HepG2 (cell line): ENCODE data around the gene CEP20. TPM values are rescaled to one million over a fixed set of nuclear protein-coding genes. Genes with fewer than 3 reads are reported as not detected.
"Not testable (repeated sequence)": the region's sequence is repeated elsewhere in the genome, so short reads cannot be mapped to it uniquely, and the experiment has no call there.

ENCODE experiments used
- ATAC-seq: fragments of 200-7000 bp; cut with Tn5 transposase; 3 replicates; pipeline ENCODE4 v1.9.1; 2020; ENCODE audit warnings: mild to moderate bottlenecking, moderate library complexity
- BruUV-seq: library from RNA; stranded (reverse); fragments of 400-500 nt; replicated peaks from 2 replicates; lab custom pipeline; 2021; lab: Mats Ljungman, UMichigan
- CTCF ChIA-PET: fragments of 300-600 bp; formaldehyde crosslinking; extraction: SDS; loops from one replicate; lab custom pipeline; 2021; ENCODE audit warnings: low total read pairs, inconsistent platforms, low intra/inter-chr PET ratio; lab: Yijun Ruan, JAX
- POLR2A ChIA-PET: fragments of 350-600 bp; sonication (Branson Sonifier 250); formaldehyde crosslinking; loops from one replicate; lab custom pipeline; 2020; ENCODE audit warnings: antibody characterized with exemption, inconsistent platforms; lab: Yijun Ruan, JAX
- DNase-seq: peaks from one replicate; pipeline ENCODE4 v3.0.0-alpha.2; 2015; ENCODE audit warnings: low spot score
- FAIRE-seq: peaks from 3 replicates; lab custom pipeline; 2011; peaks lifted over from hg19 to GRCh38; lab: Jason Lieb, UNC
- H2AFZ ChIP-seq: one replicate; pipeline ENCODE4 v1.6.1; 2011; ENCODE audit warnings: low read length, inconsistent platforms
- H3K27ac ChIP-seq: fragments of 300-600 bp; 3 replicates; pipeline ENCODE4 v1.8.0; 2011; ENCODE audit warnings: mixed run types, mild to moderate bottlenecking, mixed read lengths, low read length, inconsistent platforms; ENCODE audit not compliant: insufficient read depth; ENCODE audit errors: extremely low read length
- H3K27me3 ChIP-seq, 2 experiments: fragments of 200-600 bp in 1 of 2; 2 replicates in 1 of 2; 3 replicates in 1 of 2; pipeline versions ENCODE4 v1.6.0 to v1.8.0; 2011; ENCODE audit warnings: low read length in 2 of 2, mild to moderate bottlenecking in 2 of 2, moderate library complexity in 2 of 2, inconsistent platforms in 1 of 2; ENCODE audit not compliant: insufficient read depth in 2 of 2, control insufficient read depth in 1 of 2
- H3K36me3 ChIP-seq, 2 experiments: fragments of 200-600 bp in 1 of 2; replicated peaks in 1 of 2; 2 replicates in 1 of 2; 3 replicates in 1 of 2; pipeline versions ENCODE4 v1.5.1 to v1.8.0; 2011; ENCODE audit warnings: low read length in 2 of 2, inconsistent platforms in 1 of 2; ENCODE audit not compliant: insufficient read depth in 2 of 2, control insufficient read depth in 1 of 2
- H3K4me1 ChIP-seq: 2 replicates; pipeline ENCODE4 v1.5.1; 2012; ENCODE audit warnings: low read length, inconsistent platforms; ENCODE audit not compliant: insufficient read depth
- H3K4me2 ChIP-seq: 2 replicates; pipeline ENCODE4 v1.6.0; 2011; ENCODE audit warnings: low read depth, low read length, inconsistent platforms
- H3K4me3 ChIP-seq, 3 experiments: fragments of 200-600 bp in 1 of 3; sonication (generic), shearing (Covaris generic) in 1 of 3; replicated peaks in 1 of 3; 2 replicates each; pipeline ENCODE4 v1.5.1; 2011 to 2016; ENCODE audit warnings: low read length in 3 of 3, inconsistent platforms in 2 of 3, low read depth in 2 of 3, mild to moderate bottlenecking in 2 of 3, control low read depth in 1 of 3, mixed read lengths in 1 of 3; ENCODE audit not compliant: insufficient read depth in 1 of 3
- H3K79me2 ChIP-seq: one replicate; pipeline ENCODE4 v1.6.1; 2011; ENCODE audit warnings: low read length, inconsistent platforms; ENCODE audit not compliant: insufficient read depth
- H3K9ac ChIP-seq: 2 replicates; pipeline ENCODE4 v1.6.0; 2011; ENCODE audit warnings: mild to moderate bottlenecking, low read depth, low read length, inconsistent platforms; ENCODE audit not compliant: insufficient read depth
- H3K9me3 ChIP-seq: 2 replicates; pipeline ENCODE4 v1.5.1; 2012; ENCODE audit warnings: mild to moderate bottlenecking, low read length
- H4K20me1 ChIP-seq: 2 replicates; pipeline ENCODE4 v1.6.0; 2011; ENCODE audit warnings: inconsistent platforms, mild to moderate bottlenecking, low read length, moderate library complexity; ENCODE audit not compliant: insufficient read depth
- ATF7 ChIP-seq, 2 experiments: fragments of 450-650 bp in 1 of 2; sonication (generic) in 1 of 2; formaldehyde crosslinking in 1 of 2; IDR thresholded peaks; 2 replicates each; pipeline versions ENCODE4 v1.4.0 to v1.6.1; 2016 to 2020; ENCODE audit warnings: antibody characterized with exemption in 1 of 2, mild to moderate bottlenecking in 1 of 2, missing genetic modification reagents in 1 of 2
- DNMT1 ChIP-seq: sonication (generic); formaldehyde crosslinking; IDR thresholded peaks from 2 replicates; pipeline ENCODE4 v1.5.1; 2020; ENCODE audit warnings: mild to moderate bottlenecking, missing genetic modification reagents
- PAF1 ChIP-seq: IDR thresholded peaks from 2 replicates; pipeline ENCODE4 v1.6.1; 2016; ENCODE audit warnings: missing genetic modification reagents, missing compliant biosample characterization
- POLR2AphosphoS2 ChIP-seq: IDR thresholded peaks from 2 replicates; pipeline ENCODE4 v1.6.1; 2011; ENCODE audit warnings: low read depth, low read length, improper control_type of control experiment
- TBP ChIP-seq: sonication (generic); formaldehyde crosslinking; IDR thresholded peaks from 2 replicates; pipeline ENCODE4 v1.5.0; 2020; ENCODE audit warnings: missing genetic modification reagents
- ZNF230 ChIP-seq: sonication (generic); formaldehyde crosslinking; IDR thresholded peaks from 2 replicates; pipeline ENCODE4 v1.4.0; 2020; ENCODE audit warnings: mild to moderate bottlenecking, missing genetic modification reagents
- ZNF34 ChIP-seq: sonication (generic); formaldehyde crosslinking; IDR thresholded peaks from 2 replicates; pipeline ENCODE4 v1.4.0; 2020; ENCODE audit warnings: mild to moderate bottlenecking, missing genetic modification reagents, borderline replicate concordance
- ZNF430 ChIP-seq: sonication (generic); formaldehyde crosslinking; IDR thresholded peaks from 2 replicates; pipeline ENCODE4 v1.9.0; 2021; ENCODE audit warnings: mild to moderate bottlenecking, missing genetic modification reagents
- WGBS: methylation state at CpG from one replicate; pipeline ENCODE4 v1.1.6; 2017; ENCODE audit warnings: low lambda C conversion rate; 5-methylcytosine and 5-hydroxymethylcytosine counted together
- in situ Hi-C: cut with HindIII; loops from 2 replicates; pipeline ENCODE4 v1.10.0; 2017; ENCODE audit warnings: low pct_unique_long_range_greater_than_20kb; ENCODE audit not compliant: extremely low pct_ligation_motif_present
- intact Hi-C: fragments of 100-400 bp; cut with micrococcal nuclease; formaldehyde crosslinking; loops from one replicate; pipeline ENCODE4 v1.10.0; 2022; ENCODE audit not compliant: unreplicated experiment
- polyA plus RNA-seq, 8 experiments: library from polyadenylated mRNA; depleted of rRNA in 3 of 8; stranded (reverse) in 7 of 8; unstranded in 1 of 8; fragments of >200 nt; fragmentation: Illumina TruSeq in 4 of 8; extraction: Trizol in 4 of 8; gene quantifications; 2 replicates each; pipeline versions ENCODE4 v1.2.1 to v1.2.3, GENCODE V29; 2011 to 2016; ENCODE audit warnings: low read depth in 4 of 8, missing spikeins in 1 of 8, mixed read lengths in 1 of 8; ENCODE audit not compliant: insufficient read depth in 1 of 8
- total RNA-seq, 5 experiments: library from RNA; depleted of rRNA; stranded (reverse); fragments of >200 nt; fragmentation: Illumina TruSeq; extraction: Trizol; gene quantifications; 2 replicates each; pipeline ENCODE4 v1.2.3, GENCODE V29; 2016; ENCODE audit warnings: low read depth in 1 of 5
- TF ChIP-seq, protein P1 (sequence below): sonication (generic); formaldehyde crosslinking; IDR thresholded peaks from 2 replicates; pipeline ENCODE4 v1.5.1; 2020; ENCODE audit warnings: missing genetic modification reagents, mild to moderate bottlenecking, borderline replicate concordance
- TF ChIP-seq, protein P2 (sequence below): sonication (generic); formaldehyde crosslinking; conservative IDR thresholded peaks from 2 replicates; pipeline ENCODE4 v1.4.0; 2020; ENCODE audit warnings: missing genetic modification reagents
- TF ChIP-seq, protein P3 (sequence below): sonication (generic); formaldehyde crosslinking; IDR thresholded peaks from 2 replicates; pipeline ENCODE4 v1.4.0; 2020; ENCODE audit warnings: mild to moderate bottlenecking, missing genetic modification reagents
- TF ChIP-seq, protein P4 (sequence below): IDR thresholded peaks from 2 replicates; pipeline ENCODE4 v1.6.1; 2016; ENCODE audit warnings: missing compliant biosample characterization, missing genetic modification reagents, borderline replicate concordance

The CEP20 gene
- total and polyA plus RNA-seq, 2 of the 13 experiments (the other 11 are each of a cell fraction or from before 2014, with no cell fraction given), result 53.0 to 54.1 TPM

DNA sequence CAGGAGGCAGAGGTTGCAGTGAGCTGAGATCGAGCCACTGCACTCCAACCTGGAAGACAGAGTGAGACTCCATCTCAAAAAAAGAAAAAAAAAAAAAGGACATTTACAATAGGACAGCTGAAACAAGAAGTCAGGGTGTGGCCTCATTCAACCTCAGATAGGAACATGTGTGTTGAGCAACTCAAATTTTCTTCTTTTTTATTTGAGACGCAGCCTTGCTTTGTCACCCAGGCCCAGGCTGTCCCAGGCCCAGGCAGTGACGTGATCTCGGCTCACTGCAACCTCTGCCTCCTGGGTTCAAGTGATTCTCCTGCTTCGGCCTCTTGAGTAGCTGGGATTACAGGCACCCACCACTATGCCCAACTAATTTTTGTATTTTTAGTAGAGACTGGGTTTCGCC, 48.4 kb upstream of the CEP20 start:
- H2AFZ ChIP-seq, H3K79me2 ChIP-seq, CTCF ChIA-PET, ATAC-seq, H3K4me1 ChIP-seq, H3K9me3 ChIP-seq, BruUV-seq, POLR2A ChIA-PET, H3K36me3 ChIP-seq, H4K20me1 ChIP-seq, H3K9ac ChIP-seq, H3K27ac ChIP-seq, intact Hi-C loops, H3K27me3 ChIP-seq, FAIRE-seq, H3K4me3 ChIP-seq, DNase-seq, H3K4me2 ChIP-seq, in situ Hi-C loops: not testable (repeated sequence)
- WGBS, result 71% methylated on average over 6 of the region's 6 CpGs

DNA sequence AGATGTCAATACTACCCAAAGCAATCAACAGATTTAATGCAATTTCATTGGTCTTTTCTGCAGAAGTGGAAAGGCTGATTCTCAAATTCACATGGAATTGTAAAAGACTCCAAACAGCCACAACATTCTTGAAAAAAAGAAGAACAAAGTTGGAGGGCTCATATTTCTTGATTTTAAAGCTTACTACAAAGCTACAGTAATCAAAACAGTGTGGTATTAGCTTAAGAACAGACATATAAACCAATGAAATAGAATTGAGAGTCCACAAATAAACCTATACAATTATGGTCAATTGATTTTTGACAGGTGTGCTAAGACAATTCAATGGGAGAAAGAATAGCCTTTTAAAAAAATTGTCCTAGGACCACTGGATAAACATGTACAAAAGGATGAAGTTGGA, 46.6 kb upstream of the CEP20 start:
- in situ Hi-C loops, result no loop called here
- H3K27ac ChIP-seq, result no peak overlapping the region
- no peak overlapping the region for H3K4me3 ChIP-seq
- BruUV-seq, result no TSS peak
- no peaks in the 10 kb centered on the region for H3K36me3 ChIP-seq
- ATAC-seq (no peak), FAIRE-seq (no peak), DNase-seq (no peak)
- no peak overlapping the region for H3K4me2 ChIP-seq
- H3K9ac ChIP-seq, result no peak overlapping the region
- 0 out of 2 replicates have a peak, but pooled peaks cover 4% of the 10 kb centered on the region for H3K9me3 ChIP-seq
- no peaks in the 10 kb centered on the region for H3K27me3 ChIP-seq
- intact Hi-C loops, result no loop called here
- peaks cover 4% of the 10 kb centered on the region; the same call in 1 of the 2 replicates for H3K4me1 ChIP-seq
- H4K20me1 ChIP-seq, result no peaks in the 10 kb centered on the region
- H3K79me2 ChIP-seq, result no peaks in the 10 kb centered on the region
- CTCF ChIA-PET, result no interaction called here
- POLR2A ChIA-PET, result no interaction called here
- no peak overlapping the region for H2AFZ ChIP-seq
- TF ChIP-seq PAF1, result no peak
- TF ChIP-seq, protein P1, sequence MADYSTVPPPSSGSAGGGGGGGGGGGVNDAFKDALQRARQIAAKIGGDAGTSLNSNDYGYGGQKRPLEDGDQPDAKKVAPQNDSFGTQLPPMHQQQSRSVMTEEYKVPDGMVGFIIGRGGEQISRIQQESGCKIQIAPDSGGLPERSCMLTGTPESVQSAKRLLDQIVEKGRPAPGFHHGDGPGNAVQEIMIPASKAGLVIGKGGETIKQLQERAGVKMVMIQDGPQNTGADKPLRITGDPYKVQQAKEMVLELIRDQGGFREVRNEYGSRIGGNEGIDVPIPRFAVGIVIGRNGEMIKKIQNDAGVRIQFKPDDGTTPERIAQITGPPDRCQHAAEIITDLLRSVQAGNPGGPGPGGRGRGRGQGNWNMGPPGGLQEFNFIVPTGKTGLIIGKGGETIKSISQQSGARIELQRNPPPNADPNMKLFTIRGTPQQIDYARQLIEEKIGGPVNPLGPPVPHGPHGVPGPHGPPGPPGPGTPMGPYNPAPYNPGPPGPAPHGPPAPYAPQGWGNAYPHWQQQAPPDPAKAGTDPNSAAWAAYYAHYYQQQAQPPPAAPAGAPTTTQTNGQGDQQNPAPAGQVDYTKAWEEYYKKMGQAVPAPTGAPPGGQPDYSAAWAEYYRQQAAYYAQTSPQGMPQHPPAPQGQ (CRISPR knock-in tag), result no peak
- TF ChIP-seq DNMT1, result no peak
- no peak for TF ChIP-seq ZNF34
- TF ChIP-seq, protein P2, sequence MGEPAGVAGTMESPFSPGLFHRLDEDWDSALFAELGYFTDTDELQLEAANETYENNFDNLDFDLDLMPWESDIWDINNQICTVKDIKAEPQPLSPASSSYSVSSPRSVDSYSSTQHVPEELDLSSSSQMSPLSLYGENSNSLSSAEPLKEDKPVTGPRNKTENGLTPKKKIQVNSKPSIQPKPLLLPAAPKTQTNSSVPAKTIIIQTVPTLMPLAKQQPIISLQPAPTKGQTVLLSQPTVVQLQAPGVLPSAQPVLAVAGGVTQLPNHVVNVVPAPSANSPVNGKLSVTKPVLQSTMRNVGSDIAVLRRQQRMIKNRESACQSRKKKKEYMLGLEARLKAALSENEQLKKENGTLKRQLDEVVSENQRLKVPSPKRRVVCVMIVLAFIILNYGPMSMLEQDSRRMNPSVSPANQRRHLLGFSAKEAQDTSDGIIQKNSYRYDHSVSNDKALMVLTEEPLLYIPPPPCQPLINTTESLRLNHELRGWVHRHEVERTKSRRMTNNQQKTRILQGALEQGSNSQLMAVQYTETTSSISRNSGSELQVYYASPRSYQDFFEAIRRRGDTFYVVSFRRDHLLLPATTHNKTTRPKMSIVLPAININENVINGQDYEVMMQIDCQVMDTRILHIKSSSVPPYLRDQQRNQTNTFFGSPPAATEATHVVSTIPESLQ (CRISPR knock-in tag), result no peak
- TF ChIP-seq ZNF230, result no peak
- TF ChIP-seq POLR2AphosphoS2, result no peak
- TF ChIP-seq, protein P3, sequence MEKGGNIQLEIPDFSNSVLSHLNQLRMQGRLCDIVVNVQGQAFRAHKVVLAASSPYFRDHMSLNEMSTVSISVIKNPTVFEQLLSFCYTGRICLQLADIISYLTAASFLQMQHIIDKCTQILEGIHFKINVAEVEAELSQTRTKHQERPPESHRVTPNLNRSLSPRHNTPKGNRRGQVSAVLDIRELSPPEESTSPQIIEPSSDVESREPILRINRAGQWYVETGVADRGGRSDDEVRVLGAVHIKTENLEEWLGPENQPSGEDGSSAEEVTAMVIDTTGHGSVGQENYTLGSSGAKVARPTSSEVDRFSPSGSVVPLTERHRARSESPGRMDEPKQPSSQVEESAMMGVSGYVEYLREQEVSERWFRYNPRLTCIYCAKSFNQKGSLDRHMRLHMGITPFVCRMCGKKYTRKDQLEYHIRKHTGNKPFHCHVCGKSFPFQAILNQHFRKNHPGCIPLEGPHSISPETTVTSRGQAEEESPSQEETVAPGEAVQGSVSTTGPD (CRISPR knock-in tag), result no peak
- no peak for TF ChIP-seq TBP (CRISPR knock-in tag)
- TF ChIP-seq ZNF430, result no peak
- TF ChIP-seq, protein P4, sequence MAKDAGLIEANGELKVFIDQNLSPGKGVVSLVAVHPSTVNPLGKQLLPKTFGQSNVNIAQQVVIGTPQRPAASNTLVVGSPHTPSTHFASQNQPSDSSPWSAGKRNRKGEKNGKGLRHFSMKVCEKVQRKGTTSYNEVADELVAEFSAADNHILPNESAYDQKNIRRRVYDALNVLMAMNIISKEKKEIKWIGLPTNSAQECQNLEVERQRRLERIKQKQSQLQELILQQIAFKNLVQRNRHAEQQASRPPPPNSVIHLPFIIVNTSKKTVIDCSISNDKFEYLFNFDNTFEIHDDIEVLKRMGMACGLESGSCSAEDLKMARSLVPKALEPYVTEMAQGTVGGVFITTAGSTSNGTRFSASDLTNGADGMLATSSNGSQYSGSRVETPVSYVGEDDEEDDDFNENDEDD (CRISPR knock-in tag), result no peak
- TF ChIP-seq ATF7 (IDR thresholded peaks at IDR 0.05), result no peak
- no peak for TF ChIP-seq ATF7 (CRISPR knock-in tag; IDR thresholded peaks at IDR 0.05)
